ENCODE results near the gene RAB3B. TPM values are rescaled to one million over a fixed set of nuclear protein-coding genes. Genes with fewer than 3 reads are reported as not detected.
A peak's percentile ranks its signal among the peaks of the same experiment; 100 is the strongest.

Gene RAB3B
- total RNA-seq (under 1 TPM in 1 of 4 donors, not detected in 3; 0.04 TPM), polyA plus RNA-seq (under 1 TPM in 1 of 3 donors, not detected in 2; under 0.01 TPM)
- long read RNA-seq, donor 1 = 0 reads
- long read RNA-seq, donor 2 = 0 reads

GRCh38 chr1:51990478-51990965 lies at the start of gene RAB3B:
TSS of gene RAB3B (minus strand) at chr1:51990700. CDS start at chr1:51977117, 13,583 bp downstream.
- TF ChIP-seq CTCF (IDR thresholded peaks at IDR 0.05) = no peak
- Histone ChIP-seq H3K4me3 (peak within 1 kb of the TSS; percentile 63), H3K27ac (no peak within 1 kb of the TSS), H3K27me3 (ENCODE audit: insufficient read depth in 3 of 3, low read length in 2 of 3) (peaks cover 5 to 37% (median 14%) of the 10 kb centered on the region in 3 donors), H3K4me1 (no peaks in the 10 kb centered on the region), H3K9me3 (no peaks in the 10 kb centered on the region), H3K36me3 (ENCODE audit: insufficient read depth in 1 of 2, low read depth in 1 of 2) (no peaks in the 10 kb centered on the region)
- intact Hi-C loops (cut with DNase I) = no loop called here
- ATAC-seq = peak; percentile 46 to 77 (median 66)
- WGBS, 3 donors = 0 to 2% (median 1%) methylated on average over 18 to 46 of the region's 46 CpGs
- peak; percentile 40 to 64 for DNase-seq

GRCh38 chr1:52037909-52038308 lies 47.4 kb upstream of the RAB3B start:
- DNase-seq (no peak), ATAC-seq (no peak)
- Histone ChIP-seq H3K36me3 (ENCODE audit: insufficient read depth in 1 of 2, low read depth in 1 of 2) (peaks cover 0 to 49% of the 10 kb centered on the region in 2 donors), H3K27me3 (ENCODE audit: insufficient read depth in 3 of 3, low read length in 2 of 3) (no peaks in the 10 kb centered on the region), H3K4me1 (peaks cover 4% of the 10 kb centered on the region), H3K4me3 (no peak overlapping the region), H3K9me3 (no peaks in the 10 kb centered on the region), H3K27ac (no peak overlapping the region)
- 86 to 94% (median 88%) methylated on average over 1 of the region's 1 CpG for WGBS, 3 donors
- intact Hi-C loops (cut with DNase I) = no loop called here
- no peak for TF ChIP-seq CTCF (IDR thresholded peaks at IDR 0.05)

- ATAC-seq = no peak
- Histone ChIP-seq H3K9me3 (no peaks in the 10 kb centered on the region), H3K27me3 (ENCODE audit: insufficient read depth in 3 of 3, low read length in 2 of 3) (no peaks in the 10 kb centered on the region), H3K4me1 (peaks cover 7% of the 10 kb centered on the region), H3K27ac (no peak overlapping the region), H3K4me3 (no peak overlapping the region), H3K36me3 (ENCODE audit: insufficient read depth in 1 of 2, low read depth in 1 of 2) (peaks cover 0 to 49% of the 10 kb centered on the region in 2 donors)
- WGBS, 3 donors = 78 to 82% (median 78%) methylated on average over 5 of the region's 5 CpGs
- intact Hi-C loops (cut with DNase I) = no loop called here
- no peak for TF ChIP-seq CTCF (IDR thresholded peaks at IDR 0.05)
- DNase-seq = no peak
Observed at GRCh38 chr1:52037402-52037814, 46.9 kb upstream of the RAB3B start.

- peaks cover 19% of the 10 kb centered on the region for H3K4me1 ChIP-seq
- H3K27ac ChIP-seq = peak overlapping the region; percentile 93
- intact Hi-C loops (cut with DNase I) = no loop called here
- WGBS, 3 donors = 95 to 97% (median 96%) methylated on average over 2 of the region's 2 CpGs
- DNase-seq (no peak), ATAC-seq (no peak)
- peaks cover 0 to 22% of the 10 kb centered on the region in 2 donors for H3K36me3 ChIP-seq (ENCODE audit: insufficient read depth in 1 of 2, low read depth in 1 of 2)
- no peak for TF ChIP-seq CTCF (IDR thresholded peaks at IDR 0.05)
- no peaks in the 10 kb centered on the region for H3K27me3 ChIP-seq (ENCODE audit: insufficient read depth in 3 of 3, low read length in 2 of 3)
- peak overlapping the region; percentile 92 for H3K4me3 ChIP-seq
- H3K9me3 ChIP-seq = no peaks in the 10 kb centered on the region
Observed at GRCh38 chr1:52034050-52034384, 43.5 kb upstream of the RAB3B start.
